Hepatocyte (in vitro differentiated cells): ENCODE results near the gene YIPF6. TPM values are rescaled to one million over a fixed set of nuclear protein-coding genes. Genes with fewer than 3 reads are reported as not detected.

Experiments
- DNase-seq: peaks from one replicate; pipeline ENCODE4 v3.0.0-alpha.2; 2016; ENCODE audit warnings: low spot score
- H2AFZ ChIP-seq: fragments of 200-600 bp; sonication (generic); 2 replicates; pipeline ENCODE4 v1.6.0; 2016; ENCODE audit warnings: antibody characterized with exemption, mild to moderate bottlenecking
- H3K27ac ChIP-seq: fragments of 200-600 bp; sonication (generic); 2 replicates; pipeline ENCODE4 v1.5.1; 2016; ENCODE audit warnings: mild to moderate bottlenecking
- H3K27me3 ChIP-seq: fragments of 200-600 bp; sonication (generic); 2 replicates; pipeline ENCODE4 v1.6.1; 2016
- H3K36me3 ChIP-seq: fragments of 200-600 bp; sonication (generic); replicated peaks from 2 replicates; pipeline ENCODE4 v1.5.1; 2016; ENCODE audit warnings: low read depth; ENCODE audit not compliant: insufficient read depth
- H3K4me1 ChIP-seq: fragments of 200-600 bp; sonication (generic); 2 replicates; pipeline ENCODE4 v1.5.1; 2016; ENCODE audit warnings: mild to moderate bottlenecking, moderate library complexity; ENCODE audit not compliant: insufficient read depth
- H3K4me2 ChIP-seq: fragments of 200-600 bp; sonication (generic); 2 replicates; pipeline ENCODE4 v1.6.0; 2016
- H3K4me3 ChIP-seq: fragments of 200-600 bp; sonication (generic); 2 replicates; pipeline ENCODE4 v1.5.1; 2016; ENCODE audit warnings: mild to moderate bottlenecking
- H3K79me2 ChIP-seq: fragments of 200-600 bp; sonication (generic); 2 replicates; pipeline ENCODE4 v1.6.0; 2017; ENCODE audit warnings: mild to moderate bottlenecking
- H3K9me2 ChIP-seq: fragments of 200-600 bp; sonication (generic); replicated peaks from 2 replicates; pipeline ENCODE4 v1.6.0; 2017; ENCODE audit warnings: mild to moderate bottlenecking; ENCODE audit not compliant: insufficient read depth
- H3K9me3 ChIP-seq: fragments of 200-600 bp; sonication (generic); 2 replicates; pipeline ENCODE4 v1.5.1; 2016; ENCODE audit warnings: low read depth, mild to moderate bottlenecking
- H4K20me1 ChIP-seq: fragments of 200-600 bp; sonication (generic); 2 replicates; pipeline ENCODE4 v1.6.0; 2016; ENCODE audit warnings: mild to moderate bottlenecking; ENCODE audit not compliant: insufficient read depth, poor library complexity, severe bottlenecking
- EZH2 ChIP-seq: fragments of 200-600 bp; sonication (generic); IDR thresholded peaks from 2 replicates; pipeline ENCODE4 v1.6.1; 2016; ENCODE audit warnings: antibody characterized with exemption, mild to moderate bottlenecking, borderline replicate concordance
- EZH2phosphoT487 ChIP-seq: fragments of 200-600 bp; sonication (generic); IDR thresholded peaks from one replicate; pipeline ENCODE4 v1.6.1; 2018; ENCODE audit warnings: antibody characterized with exemption, mild to moderate bottlenecking, low read depth, moderate library complexity; ENCODE audit not compliant: unreplicated experiment, severe bottlenecking
- WGBS: methylation state at CpG from one replicate; pipeline ENCODE4 v1.1.6; 2016; ENCODE audit warnings: low lambda C conversion rate; ENCODE audit errors: missing lambda C conversion rate; 5-methylcytosine and 5-hydroxymethylcytosine counted together
- polyA plus RNA-seq: library from polyadenylated mRNA; unstranded; fragments of >200 nt; fragmentation: Nextera tagmentation; extraction: Ambion mirVana; gene quantifications from 2 replicates; pipeline ENCODE4 v1.2.1, GENCODE V29; 2016
- total RNA-seq: library from RNA; depleted of rRNA; stranded (reverse); fragments of >200 nt; gene quantifications from 2 replicates; pipeline ENCODE4 v1.2.3, GENCODE V29; 2014
- TF ChIP-seq, protein P1 (sequence below): fragments of 200-600 bp; sonication (generic); IDR thresholded peaks from 2 replicates; pipeline ENCODE4 v1.5.1; 2016; ENCODE audit warnings: antibody characterized with exemption, mild to moderate bottlenecking; ENCODE audit not compliant: poor library complexity

YIPF6 gene
- total and polyA plus RNA-seq, 2 experiments from 2014 or later: 45.5 TPM

DNA sequence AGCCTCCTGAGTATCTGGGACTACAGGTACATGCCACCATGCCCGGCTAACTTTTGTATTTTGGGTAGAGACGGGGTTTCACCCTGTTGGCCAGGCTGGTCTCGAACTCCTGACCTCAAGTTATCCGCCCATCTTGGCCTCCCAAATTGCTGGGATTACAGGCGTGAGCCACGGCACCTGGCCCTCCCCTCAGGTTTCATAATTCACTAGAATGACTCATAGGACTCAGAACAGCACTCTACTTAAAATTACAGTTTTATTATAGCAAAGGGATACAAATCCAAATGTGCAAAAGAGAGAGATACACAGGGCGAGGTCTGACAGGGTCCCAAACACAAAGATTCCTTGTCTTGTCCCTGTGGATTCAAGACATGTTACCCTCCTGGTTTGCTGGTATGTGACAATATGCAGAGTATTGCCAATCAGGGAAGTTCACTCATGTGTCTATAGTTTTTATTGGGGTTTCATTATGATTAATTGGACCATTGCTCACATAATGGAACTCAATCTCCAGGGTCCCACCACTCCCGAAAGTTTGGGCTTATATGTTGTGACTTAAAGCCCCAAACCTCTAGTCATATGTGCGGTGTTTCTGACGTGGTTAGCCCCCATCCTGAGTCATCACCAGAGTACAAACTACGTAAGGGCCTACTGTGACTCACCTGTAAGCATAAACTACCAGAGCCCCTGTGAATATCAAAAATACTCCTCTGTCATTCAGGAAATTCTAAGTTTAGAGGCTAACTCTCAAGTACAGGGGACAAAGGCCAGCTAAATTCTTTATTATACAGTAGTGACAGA lies 5.2 kb downstream of the YIPF6 start:
- Histone ChIP-seq H3K4me1 (peaks cover 4% of the 10 kb centered on the region), H3K27ac (no peak overlapping the region), H4K20me1 (peaks cover 8% of the 10 kb centered on the region), H3K4me2 (no peak overlapping the region), H3K27me3 (no peaks in the 10 kb centered on the region), H3K9me2 (no peaks in the 10 kb centered on the region), H2AFZ (no peak overlapping the region), H3K36me3 (no peaks in the 10 kb centered on the region), H3K9me3 (no peaks in the 10 kb centered on the region), H3K4me3 (no peak overlapping the region), H3K79me2 (peaks cover 76% of the 10 kb centered on the region)
- 66% methylated on average over 11 of the region's 11 CpGs for WGBS
- DNase-seq: no peak
- TF ChIP-seq EZH2: no peak
- TF ChIP-seq, protein P1, sequence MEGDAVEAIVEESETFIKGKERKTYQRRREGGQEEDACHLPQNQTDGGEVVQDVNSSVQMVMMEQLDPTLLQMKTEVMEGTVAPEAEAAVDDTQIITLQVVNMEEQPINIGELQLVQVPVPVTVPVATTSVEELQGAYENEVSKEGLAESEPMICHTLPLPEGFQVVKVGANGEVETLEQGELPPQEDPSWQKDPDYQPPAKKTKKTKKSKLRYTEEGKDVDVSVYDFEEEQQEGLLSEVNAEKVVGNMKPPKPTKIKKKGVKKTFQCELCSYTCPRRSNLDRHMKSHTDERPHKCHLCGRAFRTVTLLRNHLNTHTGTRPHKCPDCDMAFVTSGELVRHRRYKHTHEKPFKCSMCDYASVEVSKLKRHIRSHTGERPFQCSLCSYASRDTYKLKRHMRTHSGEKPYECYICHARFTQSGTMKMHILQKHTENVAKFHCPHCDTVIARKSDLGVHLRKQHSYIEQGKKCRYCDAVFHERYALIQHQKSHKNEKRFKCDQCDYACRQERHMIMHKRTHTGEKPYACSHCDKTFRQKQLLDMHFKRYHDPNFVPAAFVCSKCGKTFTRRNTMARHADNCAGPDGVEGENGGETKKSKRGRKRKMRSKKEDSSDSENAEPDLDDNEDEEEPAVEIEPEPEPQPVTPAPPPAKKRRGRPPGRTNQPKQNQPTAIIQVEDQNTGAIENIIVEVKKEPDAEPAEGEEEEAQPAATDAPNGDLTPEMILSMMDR: no peak
- no peak for TF ChIP-seq EZH2phosphoT487

DNA sequence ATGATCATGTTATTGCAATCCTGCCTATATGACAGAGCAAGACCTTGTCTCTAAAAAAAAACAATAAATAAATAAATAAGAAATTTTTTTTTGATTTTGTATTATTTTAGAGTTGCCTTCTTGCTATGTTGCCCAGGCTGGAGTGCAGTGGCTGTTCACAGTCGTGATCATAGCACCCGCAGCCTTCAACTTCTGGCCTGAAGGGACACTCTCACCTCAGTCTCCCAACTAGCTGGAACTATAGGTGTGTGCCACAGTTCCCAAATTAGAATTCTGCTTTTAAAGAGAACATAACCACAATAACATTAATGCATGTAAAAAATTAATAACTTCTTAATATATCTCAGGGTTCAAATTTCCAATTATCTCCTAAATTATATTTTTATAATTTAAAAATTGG lies 7.8 kb downstream of the YIPF6 start:
- H3K4me1 ChIP-seq: no peaks in the 10 kb centered on the region
- H2AFZ ChIP-seq: no peak overlapping the region
- no peak overlapping the region for H3K4me2 ChIP-seq
- H3K79me2 ChIP-seq: peaks cover 67% of the 10 kb centered on the region
- WGBS: 84% methylated on average over 2 of the region's 2 CpGs
- peaks cover 5% of the 10 kb centered on the region for H3K36me3 ChIP-seq
- DNase-seq: no peak
- H3K27ac ChIP-seq: no peak overlapping the region
- H3K9me2 ChIP-seq: no peaks in the 10 kb centered on the region
- TF ChIP-seq EZH2phosphoT487: no peak
- TF ChIP-seq EZH2: no peak
- TF ChIP-seq, protein P1: no peak
- no peaks in the 10 kb centered on the region for H3K27me3 ChIP-seq
- H4K20me1 ChIP-seq: peaks cover 10% of the 10 kb centered on the region
- H3K4me3 ChIP-seq: no peak overlapping the region
- H3K9me3 ChIP-seq: no peaks in the 10 kb centered on the region

DNA sequence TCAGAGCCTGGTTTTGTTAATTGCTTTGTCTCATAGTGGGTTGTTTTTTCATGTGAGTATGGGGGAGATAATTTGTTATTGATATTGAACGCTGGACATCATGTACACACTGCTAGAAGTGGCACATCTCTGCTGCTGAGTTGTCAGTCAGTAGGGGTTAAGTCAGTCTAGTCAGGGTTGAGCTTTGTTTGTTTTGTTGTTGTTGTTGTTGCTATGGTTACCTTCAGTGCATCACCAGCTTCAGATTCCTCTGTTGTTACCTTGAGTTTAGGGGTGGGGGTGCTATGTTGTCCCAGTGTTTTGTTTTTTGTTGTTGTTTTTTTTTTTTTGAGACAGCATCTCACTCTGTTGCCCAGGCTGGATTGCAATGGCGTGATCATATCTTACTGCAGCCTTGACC lies 9.9 kb downstream of the YIPF6 start:
- Histone ChIP-seq H3K27ac (no peak overlapping the region), H3K4me2 (no peak overlapping the region), H4K20me1 (peaks cover 8% of the 10 kb centered on the region), H3K4me3 (no peak overlapping the region), H3K9me3 (no peaks in the 10 kb centered on the region), H3K79me2 (peaks cover 54% of the 10 kb centered on the region), H3K9me2 (no peaks in the 10 kb centered on the region), H3K36me3 (peaks cover 5% of the 10 kb centered on the region), H3K27me3 (no peaks in the 10 kb centered on the region), H3K4me1 (no peaks in the 10 kb centered on the region), H2AFZ (no peak overlapping the region)
- TF ChIP-seq EZH2phosphoT487 (no peak), EZH2 (no peak)
- TF ChIP-seq, protein P1: no peak
- DNase-seq: no peak
- WGBS: 76% methylated on average over 2 of the region's 2 CpGs
